Stimulated activated CD8-positive, alpha-beta memory T cell treated with anti-CD3 and anti-CD28 coated beads, Interleukin-15, amount 100 ng/mL, for 1 hour (primary cell): ENCODE results near the gene CELA3A.
"Not testable (repeated sequence)": the region's sequence is repeated elsewhere in the genome, so short reads cannot be mapped to it uniquely, and the experiment has no call there.

ENCODE experiments used
- DNase-seq: peaks from one replicate; pipeline ENCODE4 v3.0.0-alpha.2; 2020; ENCODE audit warnings: low read depth

Gene CELA3A

DNA sequence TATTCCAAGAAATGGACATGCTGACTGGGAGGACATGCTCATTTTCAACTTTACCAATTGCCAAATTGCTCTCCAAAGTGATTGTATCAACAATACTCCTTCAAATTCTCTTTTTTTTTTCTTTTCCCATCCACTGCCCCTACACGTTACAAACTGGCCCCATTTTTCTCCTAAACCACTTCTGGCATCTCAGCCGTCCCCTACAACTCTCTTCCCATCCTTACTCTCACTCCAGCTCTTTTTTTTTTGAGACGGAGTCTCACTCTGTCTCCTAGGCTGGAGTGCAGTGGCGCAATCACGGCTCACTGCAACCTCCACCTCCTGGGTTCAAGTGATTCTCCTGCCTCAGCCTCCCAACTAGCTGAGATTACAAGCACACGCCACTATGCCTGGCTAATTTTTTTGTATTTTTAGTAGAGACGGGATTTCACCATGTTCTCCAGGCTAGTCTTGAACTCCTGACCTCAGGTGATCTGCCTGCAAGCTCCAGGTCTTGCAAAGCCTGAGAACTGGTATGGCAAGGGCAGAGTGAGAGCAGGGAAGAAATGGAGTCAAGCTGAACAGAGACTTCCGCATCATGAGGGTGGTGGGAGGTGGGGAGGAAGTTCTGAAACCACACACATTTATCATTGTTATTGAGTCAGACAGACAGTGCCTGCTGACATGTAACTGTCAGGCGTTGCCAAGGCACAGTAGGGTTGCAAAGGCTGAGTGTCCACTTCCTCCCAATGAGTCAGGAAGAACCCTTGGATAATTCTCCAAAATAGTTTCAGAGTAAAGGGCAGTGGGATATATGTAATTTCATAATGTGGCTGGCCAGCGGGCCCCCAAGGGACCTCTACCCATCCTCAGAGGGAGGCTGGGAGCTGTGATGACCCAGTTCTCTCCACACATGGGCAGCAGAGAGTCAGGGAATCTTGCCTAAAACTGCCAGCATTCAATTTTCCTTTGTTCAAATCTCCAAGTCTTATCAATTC, 17.4 kb downstream of the CELA3A start:
- DNase-seq = peak; percentile 27

DNA sequence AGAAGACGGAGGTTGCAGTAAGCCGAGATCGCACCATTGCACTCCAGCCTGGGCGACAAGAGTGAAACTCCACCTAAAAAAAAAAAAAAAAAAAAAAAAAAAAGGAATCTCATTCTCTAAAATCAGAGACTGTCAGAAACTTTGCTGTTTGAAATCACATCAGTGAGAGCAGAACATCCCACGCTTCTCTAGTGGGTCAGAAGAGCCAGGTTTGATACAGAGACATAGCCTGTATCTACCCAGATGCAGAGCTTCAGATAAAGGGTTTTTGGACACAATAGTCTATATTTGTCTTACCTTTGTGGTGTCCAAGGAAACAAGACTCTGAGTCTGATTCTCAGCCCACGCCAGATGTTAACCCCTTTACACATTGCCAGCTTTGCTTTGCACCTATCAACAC, 19.6 kb downstream of the CELA3A start:
- DNase-seq = no peak

DNA sequence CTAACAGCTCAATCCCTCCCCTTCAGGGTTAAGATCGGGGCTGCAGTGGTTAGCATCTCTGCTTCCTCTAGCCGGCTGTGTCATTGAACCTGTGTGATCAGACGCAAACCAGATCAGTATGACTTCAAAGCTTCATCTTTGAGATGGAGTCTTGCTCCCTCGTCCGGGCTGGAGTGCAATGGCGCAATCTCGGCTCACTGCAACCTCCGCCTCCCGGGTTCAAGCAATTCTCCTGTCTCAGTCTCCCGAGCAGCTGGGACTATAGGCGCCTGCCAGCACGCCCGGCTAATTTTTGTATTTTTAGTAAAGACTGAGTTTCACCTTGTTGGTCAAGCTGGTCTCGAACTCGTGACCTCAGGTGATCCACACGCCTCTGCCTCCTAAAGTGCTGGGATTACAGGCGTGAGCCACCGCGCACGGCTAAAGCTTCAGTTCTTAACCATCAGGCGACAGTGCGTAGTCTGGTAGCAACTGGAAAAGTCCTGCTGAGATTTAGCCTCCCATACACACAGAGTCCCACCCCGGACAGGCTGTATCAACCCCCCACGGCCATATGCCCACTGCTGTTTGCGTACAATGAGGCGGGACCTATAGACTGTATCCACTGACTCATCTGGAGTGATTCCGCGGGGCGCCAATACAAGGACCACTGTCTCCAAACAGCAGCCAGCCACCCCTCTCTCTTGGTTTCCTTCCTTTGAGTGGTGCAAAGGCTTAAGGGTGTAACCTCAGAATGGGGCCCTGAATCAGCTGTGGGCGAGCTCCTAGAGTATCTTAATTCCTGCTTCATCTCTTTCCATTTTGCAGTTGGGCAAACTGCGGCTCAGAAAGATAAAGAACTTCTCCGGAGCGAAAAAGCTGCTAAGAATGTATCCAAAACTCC, 23.3 kb downstream of the CELA3A start:
- peak; percentile 45 for DNase-seq

DNA sequence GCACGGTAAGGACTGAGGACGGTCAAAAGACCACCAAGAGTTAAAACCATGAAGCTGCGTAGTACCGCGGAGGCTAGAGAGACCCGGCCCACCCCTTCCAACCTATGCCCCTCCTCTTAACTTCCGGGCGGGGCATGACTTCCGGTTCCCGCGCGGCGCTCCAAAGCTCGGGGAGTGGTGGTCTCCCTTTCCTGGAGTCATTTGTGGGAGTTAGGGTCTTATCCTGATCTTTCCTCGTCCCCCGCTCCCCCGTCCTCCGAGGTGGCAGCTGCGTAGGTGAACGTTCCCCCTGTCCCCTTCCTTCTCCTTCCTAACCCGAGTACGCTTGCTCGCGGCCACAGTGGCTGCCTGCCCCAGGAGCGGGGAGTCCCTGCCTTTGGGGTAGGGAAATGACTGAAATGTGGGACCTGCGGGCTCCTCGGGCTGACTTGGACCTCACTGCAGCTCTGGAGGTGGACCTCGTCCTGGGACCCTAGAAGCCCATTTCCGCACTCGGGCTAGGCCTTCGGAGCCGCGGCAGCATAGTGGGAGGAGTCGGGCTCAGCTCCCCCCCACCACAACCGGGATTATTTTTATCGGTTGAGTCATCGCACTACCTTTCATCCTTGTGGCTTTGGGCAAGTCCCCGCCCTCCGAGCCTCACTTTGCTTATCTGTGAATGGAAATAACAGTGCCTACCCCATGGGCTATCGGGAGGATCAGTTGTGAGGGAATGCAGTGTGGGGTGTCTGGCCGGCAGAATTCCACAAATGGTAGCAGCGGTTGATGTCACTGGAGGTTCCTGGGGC, 24.1 kb downstream of the CELA3A start:
- DNase-seq = peak; percentile 81

DNA sequence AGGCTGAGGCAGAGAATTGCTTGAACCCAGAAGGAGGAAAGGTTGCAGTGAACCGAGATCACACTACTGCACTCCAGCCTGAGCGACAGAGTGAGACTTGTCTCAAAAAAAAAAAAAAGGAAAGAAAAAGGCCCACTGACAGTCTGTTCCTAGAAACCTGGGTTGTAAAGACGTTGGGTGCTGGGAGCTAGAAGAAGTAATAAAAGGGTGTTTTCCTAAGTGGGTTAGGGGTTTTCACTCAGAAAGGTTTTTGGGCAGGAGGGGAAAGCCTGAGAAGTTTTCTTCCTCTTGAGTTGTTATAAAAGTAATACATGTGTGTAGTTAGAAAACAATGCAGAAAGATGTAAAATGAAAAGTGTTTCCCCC, 25.4 kb downstream of the CELA3A start:
- no peak for DNase-seq

DNA sequence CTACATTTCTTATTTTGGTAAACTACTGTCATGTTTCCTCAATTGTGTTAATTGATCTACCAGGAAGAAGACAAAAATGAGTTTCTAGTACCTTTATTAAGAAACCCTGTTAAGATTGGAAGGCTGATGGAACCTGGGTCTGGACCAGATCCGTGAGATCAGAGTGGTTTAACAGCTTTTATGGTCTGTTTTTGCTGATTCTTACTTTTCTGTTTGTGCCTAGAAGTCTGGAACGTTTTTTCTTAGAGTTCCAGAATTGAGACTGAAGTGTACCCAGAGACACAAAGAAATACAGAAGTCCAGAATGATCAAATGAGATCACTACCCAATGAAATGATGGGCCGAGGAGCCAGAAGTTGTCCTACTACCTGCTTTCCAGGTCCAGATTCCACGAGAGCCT, 28.6 kb downstream of the CELA3A start:
- no peak for DNase-seq

- no peak for DNase-seq
Observed at GRCh38 chr1:22030473-22030872, 29.0 kb downstream of the CELA3A start.

GRCh38 chr1:22031214-22031962, 29.9 kb downstream of the CELA3A start:
- no peak for DNase-seq

GRCh38 chr1:22034834-22035233, 33.4 kb downstream of the CELA3A start:
- DNase-seq = not testable (repeated sequence)

DNA sequence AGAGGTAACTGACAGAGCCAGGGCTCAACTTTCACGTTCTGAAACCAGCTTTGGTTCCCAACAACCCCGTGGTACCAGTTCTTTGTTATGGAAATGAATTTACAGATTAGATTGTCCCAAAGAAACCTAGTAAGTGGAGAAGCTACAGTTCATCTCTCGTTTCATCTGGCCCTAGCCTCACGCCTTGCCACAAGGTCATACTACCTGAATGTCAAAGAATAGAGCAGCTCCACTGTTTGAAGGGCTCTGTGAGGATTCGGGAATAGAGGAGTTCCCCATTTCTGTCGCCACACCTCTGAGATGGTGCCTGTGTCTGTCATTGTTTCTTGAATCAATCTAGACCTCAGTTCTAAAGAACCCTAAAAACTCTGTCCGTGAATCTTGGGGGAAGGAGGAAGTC, 36.1 kb downstream of the CELA3A start:
- DNase-seq = no peak

DNA sequence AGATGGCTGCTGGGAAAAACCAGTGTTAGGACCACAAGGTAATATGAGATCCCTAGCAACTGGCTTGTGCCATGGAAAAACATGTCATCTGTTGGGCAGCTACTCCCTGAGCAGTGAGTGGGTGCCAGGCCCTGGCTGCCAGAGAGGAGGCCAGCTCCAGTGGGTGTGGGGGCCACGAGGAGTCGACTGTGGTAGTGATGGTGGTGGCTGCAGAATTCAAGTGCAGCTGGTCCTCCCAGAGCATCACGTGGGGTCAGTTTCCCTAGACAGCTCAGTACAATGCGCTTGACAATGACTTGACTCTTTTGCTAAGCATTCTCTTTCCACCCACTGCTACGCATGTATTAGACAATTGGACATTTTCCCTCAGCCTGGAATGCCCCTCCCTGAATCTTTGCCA, 36.6 kb downstream of the CELA3A start:
- no peak for DNase-seq

DNA sequence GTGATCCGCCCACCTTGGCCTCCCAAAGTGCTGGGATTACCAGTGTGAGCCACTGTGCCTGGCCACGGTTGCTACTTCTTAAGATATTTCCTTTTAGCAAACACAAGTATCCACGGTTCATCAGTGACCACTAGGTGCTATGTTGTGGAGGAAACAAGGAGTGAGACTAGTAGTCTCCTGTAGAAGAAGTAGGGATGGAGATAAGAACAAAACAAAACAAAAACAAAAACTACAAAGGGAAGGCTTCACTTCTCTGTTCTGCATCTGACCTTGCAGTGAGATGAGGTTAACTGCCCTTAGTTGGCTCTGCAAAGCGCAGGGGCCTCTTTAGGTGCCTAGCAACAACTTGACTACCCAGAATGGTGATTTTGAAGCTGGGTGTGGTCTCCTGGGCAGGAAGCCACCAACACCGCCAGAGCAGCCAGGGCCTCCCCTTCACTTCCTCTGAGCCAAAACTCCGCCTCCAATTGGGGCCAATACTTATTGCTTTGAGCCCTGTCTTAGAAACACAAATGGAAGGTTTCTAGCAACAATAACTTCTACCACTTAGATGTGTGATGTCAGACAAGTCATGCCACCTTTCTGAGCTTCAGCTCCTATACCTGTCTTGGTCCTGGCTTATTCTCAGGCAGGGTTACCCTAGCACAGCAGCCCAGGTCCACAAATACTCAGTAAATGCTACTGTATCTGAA, 38.3 kb downstream of the CELA3A start:
- peak; percentile 77 for DNase-seq

DNA sequence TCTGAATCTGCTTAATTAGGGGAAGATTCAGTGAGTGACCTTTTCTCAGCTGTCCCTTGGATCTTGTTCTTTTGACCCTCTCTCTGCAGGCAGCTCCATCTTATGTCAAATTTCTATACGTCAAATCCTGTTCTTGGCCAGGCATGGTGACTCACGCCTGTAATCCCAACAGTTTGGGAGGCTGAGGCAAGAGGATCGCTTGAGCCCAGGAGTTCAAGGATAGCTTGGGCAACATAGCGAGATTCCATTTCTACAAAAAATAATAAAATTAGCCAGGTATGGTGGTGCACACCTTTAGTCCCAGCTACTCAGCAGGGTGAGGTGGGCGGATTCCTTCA, 38.8 kb downstream of the CELA3A start:
- no peak for DNase-seq

GRCh38 chr1:22041505-22041904, 40.0 kb downstream of the CELA3A start:
- DNase-seq = no peak

DNA sequence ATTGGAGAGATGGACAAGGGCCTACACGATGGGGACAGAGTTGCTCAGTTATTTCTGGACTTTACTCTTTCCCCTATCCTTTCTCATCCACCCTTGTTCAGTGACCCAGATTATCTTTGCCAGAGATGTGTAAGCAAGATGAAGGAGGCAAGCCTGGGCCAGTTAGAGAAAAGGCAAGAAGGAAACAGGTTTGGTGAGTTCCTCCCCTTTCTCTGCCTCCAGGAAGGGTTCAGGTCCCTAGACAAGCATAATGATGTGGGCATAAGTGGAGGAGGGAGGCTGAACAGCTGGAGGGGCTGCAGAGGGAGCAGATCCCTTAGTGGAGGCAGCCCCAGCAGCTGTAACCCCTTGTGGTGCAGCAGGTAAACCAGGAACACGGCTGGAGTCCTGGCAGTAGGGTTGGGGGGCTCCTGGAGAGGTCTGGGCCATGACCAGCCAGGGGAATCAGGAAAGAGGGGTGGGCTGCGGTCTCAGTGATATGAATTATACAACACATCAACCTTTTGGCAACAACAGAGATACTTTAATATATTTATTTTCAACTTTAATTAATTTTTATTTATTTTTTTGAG, 41.8 kb downstream of the CELA3A start:
- DNase-seq = no peak

DNA sequence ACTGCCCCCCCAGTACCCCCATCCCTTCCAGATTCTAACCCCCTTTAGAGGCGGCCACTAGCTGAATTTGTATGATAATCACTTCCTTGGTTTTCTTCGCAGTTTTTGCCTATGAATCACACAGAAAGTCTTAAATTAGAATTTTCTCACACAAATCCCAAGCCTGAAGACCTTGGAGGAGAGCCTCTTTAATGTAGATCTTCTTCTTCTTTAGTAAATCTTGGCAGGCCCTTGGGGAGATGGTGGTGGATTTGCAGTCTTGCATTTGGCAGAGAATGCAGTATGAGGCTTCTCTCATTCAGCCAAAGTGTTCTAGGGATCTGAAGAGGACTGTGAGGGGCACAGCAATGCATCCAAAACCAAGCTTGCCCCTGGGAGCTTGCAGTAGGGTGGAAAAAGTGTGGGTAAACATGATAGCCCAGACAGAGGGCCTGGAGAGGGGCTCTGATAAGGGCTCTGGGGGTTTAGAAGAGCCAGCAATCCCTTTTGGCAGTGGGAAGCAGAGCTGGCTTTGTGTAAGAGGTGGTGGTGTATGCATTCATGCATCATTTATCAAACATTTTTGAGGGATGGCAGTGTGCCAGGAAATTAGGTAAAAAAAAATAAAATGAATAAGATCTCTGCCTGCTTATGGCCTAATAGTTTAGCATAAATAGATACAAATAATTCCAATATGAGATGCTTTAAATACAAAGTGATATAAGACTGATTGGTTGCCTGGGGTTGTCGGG, 43.4 kb downstream of the CELA3A start:
- DNase-seq = no peak

DNA sequence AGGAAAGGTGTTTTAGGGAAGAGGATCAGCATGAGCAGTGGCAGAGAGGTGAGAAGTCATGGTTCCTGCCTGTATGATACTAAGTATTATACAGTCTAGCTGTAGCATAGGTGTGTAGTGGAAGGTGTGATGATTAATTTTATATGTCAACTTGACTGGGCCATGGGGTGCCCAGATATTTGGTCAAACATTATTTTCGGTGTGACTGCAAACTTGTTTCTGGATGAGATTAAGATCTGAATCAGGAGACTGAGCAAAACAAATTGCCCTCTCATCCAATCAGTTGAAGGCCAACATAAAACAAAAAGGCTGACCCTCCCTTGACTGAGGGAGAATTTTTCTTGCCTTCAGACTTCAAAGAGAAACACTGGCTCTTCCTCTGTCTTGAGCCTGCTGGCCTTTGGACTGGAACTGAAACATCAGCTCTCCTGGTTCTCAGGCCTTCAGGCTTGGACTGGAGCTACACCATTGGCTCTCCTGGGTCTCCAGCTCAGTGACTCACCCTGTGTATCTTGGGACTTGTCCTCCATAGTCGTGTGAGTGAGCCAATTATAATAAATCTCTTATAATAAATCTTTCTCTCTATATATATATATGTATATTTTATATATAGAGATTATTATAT, 44.3 kb downstream of the CELA3A start:
- no peak for DNase-seq

- no peak for DNase-seq
Observed at GRCh38 chr1:22048351-22049192, 47.1 kb downstream of the CELA3A start.
